Spleen (tissue), 11 donors: ENCODE measurements around the gene SUPT3H. TPM values are rescaled to one million over a fixed set of nuclear protein-coding genes. Genes with fewer than 3 reads are reported as not detected.
"Not testable (repeated sequence)": the region's sequence is repeated elsewhere in the genome, so short reads cannot be mapped to it uniquely, and the experiment has no call there.

ENCODE experiments used
- DNase-seq: peaks from one replicate; pipeline ENCODE4 v3.0.0-alpha.2; 2020
- H3K27ac ChIP-seq, 8 donors: fragments of 200-600 bp; sonication (generic) in 7 of 8; 1 replicate in 4 of 8; 2 replicates in 4 of 8; pipeline versions ENCODE4 v1.5.0 to v1.8.0; 2016 to 2021; ENCODE audit warnings: inconsistent platforms in 4 of 8, mild to moderate bottlenecking in 4 of 8, moderate library complexity in 1 of 8
- H3K27me3 ChIP-seq, 7 donors: fragments of 200-600 bp; sonication (generic) in 6 of 7; replicated peaks in 1 of 7; 1 replicate in 4 of 7; 2 replicates in 3 of 7; pipeline versions ENCODE4 v1.5.0 to v1.8.0; 2016 to 2021; ENCODE audit warnings: inconsistent platforms in 3 of 7, mild to moderate bottlenecking in 1 of 7
- H3K36me3 ChIP-seq, 6 donors: fragments of 200-600 bp; sonication (generic) in 5 of 6; 1 replicate in 4 of 6; 2 replicates in 2 of 6; pipeline versions ENCODE4 v1.5.0 to v1.8.0; 2016 to 2021; ENCODE audit warnings: inconsistent platforms in 2 of 6
- H3K4me1 ChIP-seq, 6 donors: fragments of 200-600 bp; sonication (generic) in 5 of 6; 1 replicate in 3 of 6; 2 replicates in 3 of 6; pipeline versions ENCODE4 v1.5.0 to v1.8.0; 2016 to 2021; ENCODE audit warnings: inconsistent platforms in 3 of 6
- H3K4me3 ChIP-seq, 8 donors: fragments of 200-600 bp; sonication (generic) in 7 of 8; 1 replicate in 4 of 8; 2 replicates in 4 of 8; pipeline versions ENCODE4 v1.5.0 to v1.8.0; 2016 to 2021; ENCODE audit warnings: inconsistent platforms in 4 of 8, mild to moderate bottlenecking in 4 of 8, moderate library complexity in 2 of 8
- H3K9me3 ChIP-seq, 8 donors: fragments of 200-600 bp; sonication (generic) in 7 of 8; 1 replicate in 4 of 8; 2 replicates in 4 of 8; pipeline versions ENCODE4 v1.5.0 to v1.8.0; 2016 to 2021; ENCODE audit warnings: inconsistent platforms in 4 of 8
- POLR2A ChIP-seq, 3 donors: fragments of 450-650 bp; IDR thresholded peaks; one replicate each; pipeline ENCODE4 v1.5.1; 2017; ENCODE audit warnings: antibody characterized with exemption in 3 of 3, mild to moderate bottlenecking in 1 of 3
- POLR2AphosphoS5 ChIP-seq, 3 donors: sonication (generic); formaldehyde crosslinking; IDR thresholded peaks; one replicate each; pipeline ENCODE4 v1.5.1; 2017; ENCODE audit warnings: antibody characterized with exemption in 3 of 3
- WGBS, 5 donors: extraction: QIAGEN DNeasy Blood & Tissue Kit in 3 of 5; methylation state at CpG; one replicate each; pipeline versions ENCODE4 v1.1.5 to v1.1.7; 2013 to 2018; 5-methylcytosine and 5-hydroxymethylcytosine counted together
- intact Hi-C: fragments of 100-400 bp; cut with DNase I; formaldehyde crosslinking; loops from one replicate; pipeline ENCODE4 v1.15.0; 2023; ENCODE audit warnings: low total_unique reads
- polyA plus RNA-seq, 3 donors: library from polyadenylated mRNA; stranded (reverse); fragments of 200-250 nt; gene quantifications; one replicate each; pipeline ENCODE4 v1.2.1, GENCODE V29; 2013
- total RNA-seq, 7 donors: library from RNA; depleted of rRNA in 3 of 7; stranded (reverse); fragments of >200 nt in 3 of 7; fragmentation: NEBNext Ultra II Directional in 4 of 7; extraction: Animal tissue kit (Norgen Biotek cat#: 25700) in 4 of 7; gene quantifications; one replicate each; pipeline versions ENCODE4 v1.1.0 to v1.2.1, GENCODE V29; 2016 to 2021
- TF ChIP-seq, protein P1 (sequence below), 11 experiments: fragments of 200-600 bp in 7 of 11; fragments of 450-650 bp in 4 of 11; sonication (generic) in 4 of 11; IDR thresholded peaks in 8 of 11; conservative IDR thresholded peaks in 3 of 11; 1 replicate in 7 of 11; 2 replicates in 4 of 11; pipeline versions ENCODE4 v1.4.0 to v1.8.0; 2016 to 2021; ENCODE audit warnings: antibody characterized with exemption in 11 of 11, inconsistent platforms in 4 of 11, mild to moderate bottlenecking in 1 of 11
- donor health status: healthy with polysubstance abuse.
- donor health status: DM: no; HTN: no; CAD: no; lungs with moderate emphysema.
- donor health status: DM: no; HTN: no; CAD: no.
- donor health status: Bipolar disorder and iron deficiency.
- donor health status: healthy.
- donor health status: DM: no; HTN: no; CAD: no.
- donor health status: DM: yes; HTN: yes; CAD: no.

SUPT3H gene
- total and polyA plus RNA-seq, 10 donors: 3.1 to 16.8 (median 6.2) TPM

DNA sequence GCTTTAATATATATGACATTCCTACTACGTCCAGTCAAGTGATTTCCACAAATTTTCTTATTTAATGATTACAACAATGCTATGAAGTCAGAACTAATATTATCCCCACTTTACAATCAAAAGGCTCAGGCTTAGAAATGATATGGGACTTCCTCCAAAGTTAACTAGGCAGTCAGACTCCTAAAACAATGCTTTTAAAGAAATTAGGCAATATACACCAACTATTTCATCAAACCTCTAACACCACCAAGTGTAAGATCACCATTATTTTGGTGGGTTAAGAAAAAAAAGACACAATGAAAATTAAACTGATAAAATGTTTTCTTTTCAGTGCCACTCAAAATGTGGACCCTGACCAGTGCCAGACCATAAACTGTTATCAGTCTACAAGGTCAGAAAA lies 305.7 kb downstream of the SUPT3H start:
- Histone ChIP-seq H3K4me1 (no peaks in the 10 kb centered on the region), H3K36me3 (no peaks in the 10 kb centered on the region), H3K27ac (no peak overlapping the region), H3K9me3 (no peaks in the 10 kb centered on the region), H3K27me3 (no peaks in the 10 kb centered on the region), H3K4me3 (no peak overlapping the region)
- DNase-seq: no peak
- WGBS, 5 donors: 70 to 88% (median 82%) methylated on average over 1 of the region's 1 CpG
- intact Hi-C loops: no loop called here
- TF ChIP-seq POLR2AphosphoS5 (IDR thresholded peaks at IDR 0.05) (no peak), POLR2A (IDR thresholded peaks at IDR 0.05) (no peak)
- TF ChIP-seq, protein P1, sequence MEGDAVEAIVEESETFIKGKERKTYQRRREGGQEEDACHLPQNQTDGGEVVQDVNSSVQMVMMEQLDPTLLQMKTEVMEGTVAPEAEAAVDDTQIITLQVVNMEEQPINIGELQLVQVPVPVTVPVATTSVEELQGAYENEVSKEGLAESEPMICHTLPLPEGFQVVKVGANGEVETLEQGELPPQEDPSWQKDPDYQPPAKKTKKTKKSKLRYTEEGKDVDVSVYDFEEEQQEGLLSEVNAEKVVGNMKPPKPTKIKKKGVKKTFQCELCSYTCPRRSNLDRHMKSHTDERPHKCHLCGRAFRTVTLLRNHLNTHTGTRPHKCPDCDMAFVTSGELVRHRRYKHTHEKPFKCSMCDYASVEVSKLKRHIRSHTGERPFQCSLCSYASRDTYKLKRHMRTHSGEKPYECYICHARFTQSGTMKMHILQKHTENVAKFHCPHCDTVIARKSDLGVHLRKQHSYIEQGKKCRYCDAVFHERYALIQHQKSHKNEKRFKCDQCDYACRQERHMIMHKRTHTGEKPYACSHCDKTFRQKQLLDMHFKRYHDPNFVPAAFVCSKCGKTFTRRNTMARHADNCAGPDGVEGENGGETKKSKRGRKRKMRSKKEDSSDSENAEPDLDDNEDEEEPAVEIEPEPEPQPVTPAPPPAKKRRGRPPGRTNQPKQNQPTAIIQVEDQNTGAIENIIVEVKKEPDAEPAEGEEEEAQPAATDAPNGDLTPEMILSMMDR (IDR thresholded peaks at IDR 0.05 in 8 of 11, conservative IDR thresholded peaks at IDR 0.05 in 3 of 11): no peak

DNA sequence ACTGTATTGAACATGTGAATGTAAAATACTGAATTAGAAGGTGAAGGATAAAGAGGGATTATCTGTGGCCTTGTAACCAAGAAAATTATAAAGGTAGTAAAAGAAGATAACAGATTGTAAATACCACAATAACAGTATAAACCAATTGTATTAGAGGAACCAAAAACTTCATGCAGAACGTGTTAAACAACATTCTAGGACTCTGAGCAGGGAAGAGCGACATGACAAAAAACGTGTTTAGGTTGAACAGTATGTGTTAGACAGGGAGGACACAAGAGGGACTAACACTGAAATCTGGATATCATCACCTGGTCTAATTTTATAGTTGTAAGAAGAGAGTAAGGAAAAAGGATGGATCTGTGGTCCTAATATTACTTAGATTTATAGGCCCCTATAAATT lies 308.6 kb downstream of the SUPT3H start:
- H3K27me3 ChIP-seq: no peaks in the 10 kb centered on the region
- TF ChIP-seq, protein P1 (IDR thresholded peaks at IDR 0.05 in 8 of 11, conservative IDR thresholded peaks at IDR 0.05 in 3 of 11): no peak
- no peak for TF ChIP-seq POLR2A (IDR thresholded peaks at IDR 0.05)
- TF ChIP-seq POLR2AphosphoS5 (IDR thresholded peaks at IDR 0.05): no peak
- DNase-seq: no peak
- H3K9me3 ChIP-seq: no peaks in the 10 kb centered on the region
- H3K4me1 ChIP-seq: no peaks in the 10 kb centered on the region
- H3K36me3 ChIP-seq: no peaks in the 10 kb centered on the region
- WGBS, 5 donors: 86 to 94% (median 91%) methylated on average over 3 of the region's 3 CpGs
- no peak overlapping the region for H3K4me3 ChIP-seq
- H3K27ac ChIP-seq: no peak overlapping the region
- intact Hi-C loops: no loop called here

DNA sequence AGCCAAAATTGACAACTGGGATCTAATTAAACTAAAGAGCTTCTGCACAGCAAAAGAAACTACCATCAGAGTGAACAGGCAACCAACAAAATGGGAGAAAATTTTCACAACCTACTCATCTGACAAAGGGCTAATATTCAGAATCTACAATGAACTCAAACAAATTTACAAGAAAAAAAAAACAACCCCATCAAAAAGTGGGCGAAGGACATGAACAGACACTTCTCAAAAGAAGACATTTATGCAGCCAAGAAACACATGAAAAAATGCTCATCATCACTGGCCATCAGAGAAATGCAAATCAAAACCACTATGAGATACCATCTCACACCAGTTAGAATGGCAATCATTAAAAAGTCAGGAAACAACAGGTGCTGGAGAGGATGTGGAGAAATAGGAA lies 310.3 kb downstream of the SUPT3H start:
- H3K27ac ChIP-seq, DNase-seq, H3K4me1 ChIP-seq, H3K27me3 ChIP-seq, H3K4me3 ChIP-seq, H3K9me3 ChIP-seq, H3K36me3 ChIP-seq, intact Hi-C loops: not testable (repeated sequence)
- WGBS, 5 donors: 80 to 90% (median 80%) methylated on average over 1 of the region's 1 CpG; no CpG with 5 or more reads in 2 of the 5 donors

DNA sequence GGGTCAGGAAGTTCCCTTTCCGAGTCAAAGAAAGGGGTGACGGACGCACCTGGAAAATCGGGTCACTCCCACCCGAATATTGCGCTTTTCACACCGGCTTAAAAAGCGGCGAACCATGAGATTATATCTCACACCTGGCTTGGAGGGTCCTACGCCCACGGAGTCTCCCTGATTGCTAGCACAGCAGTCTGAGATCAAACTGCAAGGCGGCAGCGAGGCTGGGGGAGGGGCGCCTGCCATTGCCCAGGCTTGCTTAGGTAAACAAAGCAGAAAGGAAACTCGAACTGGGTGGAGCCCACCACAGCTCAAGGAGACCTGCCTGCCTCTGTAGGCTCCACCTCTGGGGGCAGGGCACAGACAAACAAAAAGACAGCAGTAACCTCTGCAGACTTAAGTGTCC lies 315.1 kb downstream of the SUPT3H start:
- H3K36me3 ChIP-seq, intact Hi-C loops, DNase-seq, H3K4me1 ChIP-seq, H3K4me3 ChIP-seq, H3K27me3 ChIP-seq, H3K27ac ChIP-seq: not testable (repeated sequence)
- WGBS, 5 donors: 83 to 96% (median 90%) methylated on average over 11 to 15 of the region's 15 CpGs
- H3K9me3 ChIP-seq: peaks cover 0 to 19% (median 7%) of the 10 kb centered on the region in 8 donors

DNA sequence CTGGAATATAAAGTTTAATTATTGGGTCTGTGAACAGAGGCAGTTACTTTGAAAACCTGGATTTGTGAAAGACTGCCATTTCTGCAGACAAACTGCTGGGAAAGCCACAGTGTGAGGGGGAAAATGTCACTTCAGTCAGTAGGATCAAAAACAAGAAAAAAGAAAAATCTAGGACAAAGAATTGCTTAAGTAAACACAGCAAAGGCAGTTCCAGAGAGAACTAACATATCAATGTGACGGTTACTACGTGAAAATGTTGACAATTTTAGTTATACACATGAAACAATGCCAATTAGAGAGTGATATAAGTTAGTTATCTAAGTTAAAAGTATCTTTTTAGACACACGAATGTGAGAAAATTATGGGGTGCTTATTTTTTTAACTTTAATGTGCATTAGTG lies 320.0 kb downstream of the SUPT3H start:
- H3K36me3 ChIP-seq: no peaks in the 10 kb centered on the region
- DNase-seq: no peak
- peaks cover 0 to 19% (median 7%) of the 10 kb centered on the region in 8 donors for H3K9me3 ChIP-seq
- WGBS, 5 donors: 89 to 98% (median 94%) methylated on average over 3 of the region's 3 CpGs
- no peaks in the 10 kb centered on the region for H3K27me3 ChIP-seq
- H3K27ac ChIP-seq: no peak overlapping the region
- no peak overlapping the region for H3K4me3 ChIP-seq
- intact Hi-C loops: no loop called here
- no peaks in the 10 kb centered on the region for H3K4me1 ChIP-seq
- TF ChIP-seq POLR2A (IDR thresholded peaks at IDR 0.05) (no peak), POLR2AphosphoS5 (IDR thresholded peaks at IDR 0.05) (no peak)
- TF ChIP-seq, protein P1 (IDR thresholded peaks at IDR 0.05 in 8 of 11, conservative IDR thresholded peaks at IDR 0.05 in 3 of 11): no peak
